ENCODE results near the gene CCNL2. TPM values are rescaled to one million over a fixed set of nuclear protein-coding genes. Genes with fewer than 3 reads are reported as not detected.

Gene CCNL2
- total and polyA plus RNA-seq, 2 of the 13 experiments (the other 11 are each of a cell fraction or from before 2014, with no cell fraction given), result 105 to 340 TPM

DNA sequence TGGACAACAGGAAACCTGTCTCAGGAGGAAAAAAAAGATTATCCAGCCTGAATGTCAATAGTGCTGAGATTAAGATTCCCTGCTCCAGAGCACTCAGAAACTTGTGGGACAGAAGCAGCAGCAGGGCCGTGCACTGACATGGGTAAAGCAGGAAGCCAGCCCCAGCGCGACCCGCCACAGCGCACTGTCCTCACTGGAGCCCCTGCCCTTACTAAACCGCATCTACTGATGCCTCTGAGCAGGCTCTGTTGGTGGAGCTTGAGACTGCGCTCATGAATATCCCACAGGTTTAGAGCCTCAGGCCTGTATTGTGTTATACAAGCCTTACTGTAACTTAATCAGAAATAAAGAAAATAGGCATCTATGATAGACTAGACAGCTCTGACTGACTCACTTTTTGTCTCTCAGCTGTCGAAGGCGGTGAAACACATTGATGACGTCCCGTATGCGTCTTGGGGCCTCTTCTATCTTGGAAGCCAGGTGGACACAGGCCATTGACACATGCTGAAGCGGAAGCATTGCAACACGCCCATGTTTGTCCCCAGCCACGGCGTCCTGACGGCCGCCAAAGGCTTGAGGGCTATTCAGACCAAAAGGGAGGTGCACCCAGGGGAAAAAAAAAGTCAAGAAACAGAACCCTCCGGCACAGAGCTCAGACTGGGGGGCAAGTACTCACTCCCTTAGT is 1.2 kb downstream of the CCNL2 start:
- ATAC-seq (no peak), DNase-seq (ENCODE audit: low spot score) (peak; percentile 39), FAIRE-seq (no peak)
- Histone ChIP-seq H3K4me3 (replicated peaks in 1 of 3; ENCODE audit: insufficient read depth in 1 of 3, low read depth in 2 of 3, low read length in 3 of 3) (peak overlapping the region; percentile 75 to 95 (median 93)), H3K9ac (ENCODE audit: insufficient read depth, low read depth, low read length) (peak overlapping the region; percentile 98), H2AFZ (ENCODE audit: low read length) (no peak overlapping the region), H3K4me1 (ENCODE audit: insufficient read depth, low read length) (peaks cover 45% of the 10 kb centered on the region), H3K27ac (ENCODE audit: extremely low read length, insufficient read depth, low read length) (peak overlapping the region; percentile 82), H3K36me3 (replicated peaks in 1 of 2; ENCODE audit: control insufficient read depth in 1 of 2, insufficient read depth in 2 of 2, low read length in 2 of 2) (peaks cover 20 to 55% of the 10 kb centered on the region in 2 experiments), H3K9me3 (ENCODE audit: low read length) (no peaks in the 10 kb centered on the region), H3K79me2 (ENCODE audit: insufficient read depth, low read length) (peaks cover 51% of the 10 kb centered on the region), H4K20me1 (ENCODE audit: insufficient read depth, low read length) (peaks cover 17% of the 10 kb centered on the region), H3K27me3 (ENCODE audit: control insufficient read depth in 1 of 2, insufficient read depth in 2 of 2, low read length in 2 of 2) (no peaks in the 10 kb centered on the region), H3K4me2 (ENCODE audit: low read depth, low read length) (peak overlapping the region; percentile 85)
- 37% methylated on average over 18 of the region's 19 CpGs for WGBS (ENCODE audit: low lambda C conversion rate)
- ChIA-PET POLR2A (interaction anchor here (1.1 to 12.4 kb wide), 6 partner anchors 10 to 107 kb away, joined by 3 to 355 read pairs (median 21); partner anchors contain the start of genes AURKAIP1, MRPL20, MXRA8 and VWA1), CTCF (ENCODE audit: low intra/inter-chr PET ratio, low total read pairs) (no interaction called here)
- in situ Hi-C loops (cut with HindIII; ENCODE audit: extremely low pct_ligation_motif_present, low pct_unique_long_range_greater_than_20kb) (no loop called here), intact Hi-C loops (cut with micrococcal nuclease; ENCODE audit: unreplicated experiment) (loop anchor here (2.0 kb wide), 1 partner anchor 21 kb away; no protein-coding TSS in a partner anchor)
- BruUV-seq (replicated peaks), result TSS peak; percentile 60
- TF ChIP-seq MAZ (IDR thresholded peaks at IDR 0.05; ENCODE audit: borderline replicate concordance, low read depth, low read length) (no peak), MAZ (CRISPR knock-in tag; IDR thresholded peaks at IDR 0.05; ENCODE audit: low read depth) (no peak), ETV6 (CRISPR knock-in tag; conservative IDR thresholded peaks at IDR 0.05) (no peak), ZKSCAN5 (CRISPR knock-in tag; IDR thresholded peaks at IDR 0.05) (no peak), RBAK (CRISPR knock-in tag; IDR thresholded peaks at IDR 0.05) (no peak), ZNF17 (CRISPR knock-in tag; IDR thresholded peaks at IDR 0.05) (no peak), ISL2 (CRISPR knock-in tag; IDR thresholded peaks at IDR 0.05) (0 out of 2 replicates have a peak, but pooled peaks have one; percentile 18), RFXAP (CRISPR knock-in tag; IDR thresholded peaks at IDR 0.05; ENCODE audit: borderline replicate concordance) (no peak; the same call in 1 of the 2 replicates), TAF1 (CRISPR knock-in tag; IDR thresholded peaks at IDR 0.05) (no peak), TARDBP (CRISPR knock-in tag; IDR thresholded peaks at IDR 0.05) (no peak), ZNF251 (CRISPR knock-in tag; IDR thresholded peaks at IDR 0.05) (no peak), MBNL3 (CRISPR knock-in tag; conservative IDR thresholded peaks at IDR 0.05) (no peak)
- TF ChIP-seq, protein P1, sequence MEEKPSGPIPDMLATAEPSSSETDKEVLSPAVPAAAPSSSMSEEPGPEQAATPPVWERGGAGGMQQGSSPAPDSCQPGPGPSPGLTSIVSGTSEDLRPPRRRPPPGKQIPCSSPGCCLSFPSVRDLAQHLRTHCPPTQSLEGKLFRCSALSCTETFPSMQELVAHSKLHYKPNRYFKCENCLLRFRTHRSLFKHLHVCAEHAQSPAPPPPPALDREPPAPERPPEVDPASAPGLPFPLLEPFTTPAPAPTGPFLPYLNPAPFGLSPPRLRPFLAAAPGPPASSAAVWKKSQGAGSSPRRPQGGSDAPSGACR (CRISPR knock-in tag; IDR thresholded peaks at IDR 0.05), result peak; percentile 42; the same call in 1 of the 2 replicates
- TF ChIP-seq, protein P2, sequence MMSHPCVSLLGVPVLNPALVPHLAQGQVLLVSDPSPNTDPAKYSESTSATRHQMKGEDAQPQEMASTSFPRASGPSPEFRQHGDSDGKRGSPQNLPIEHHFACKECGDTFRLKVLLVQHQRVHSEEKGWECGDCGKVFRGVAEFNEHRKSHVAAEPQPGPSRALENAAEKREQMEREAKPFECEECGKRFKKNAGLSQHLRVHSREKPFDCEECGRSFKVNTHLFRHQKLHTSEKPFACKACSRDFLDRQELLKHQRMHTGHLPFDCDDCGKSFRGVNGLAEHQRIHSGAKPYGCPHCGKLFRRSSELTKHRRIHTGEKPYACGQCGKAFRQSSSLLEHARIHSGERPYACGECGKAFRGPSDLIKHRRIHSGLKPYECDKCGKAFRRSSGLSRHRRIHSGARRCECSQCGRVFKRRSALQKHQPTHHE (CRISPR knock-in tag; IDR thresholded peaks at IDR 0.05; ENCODE audit: borderline replicate concordance), result no peak
- TF ChIP-seq, protein P3, sequence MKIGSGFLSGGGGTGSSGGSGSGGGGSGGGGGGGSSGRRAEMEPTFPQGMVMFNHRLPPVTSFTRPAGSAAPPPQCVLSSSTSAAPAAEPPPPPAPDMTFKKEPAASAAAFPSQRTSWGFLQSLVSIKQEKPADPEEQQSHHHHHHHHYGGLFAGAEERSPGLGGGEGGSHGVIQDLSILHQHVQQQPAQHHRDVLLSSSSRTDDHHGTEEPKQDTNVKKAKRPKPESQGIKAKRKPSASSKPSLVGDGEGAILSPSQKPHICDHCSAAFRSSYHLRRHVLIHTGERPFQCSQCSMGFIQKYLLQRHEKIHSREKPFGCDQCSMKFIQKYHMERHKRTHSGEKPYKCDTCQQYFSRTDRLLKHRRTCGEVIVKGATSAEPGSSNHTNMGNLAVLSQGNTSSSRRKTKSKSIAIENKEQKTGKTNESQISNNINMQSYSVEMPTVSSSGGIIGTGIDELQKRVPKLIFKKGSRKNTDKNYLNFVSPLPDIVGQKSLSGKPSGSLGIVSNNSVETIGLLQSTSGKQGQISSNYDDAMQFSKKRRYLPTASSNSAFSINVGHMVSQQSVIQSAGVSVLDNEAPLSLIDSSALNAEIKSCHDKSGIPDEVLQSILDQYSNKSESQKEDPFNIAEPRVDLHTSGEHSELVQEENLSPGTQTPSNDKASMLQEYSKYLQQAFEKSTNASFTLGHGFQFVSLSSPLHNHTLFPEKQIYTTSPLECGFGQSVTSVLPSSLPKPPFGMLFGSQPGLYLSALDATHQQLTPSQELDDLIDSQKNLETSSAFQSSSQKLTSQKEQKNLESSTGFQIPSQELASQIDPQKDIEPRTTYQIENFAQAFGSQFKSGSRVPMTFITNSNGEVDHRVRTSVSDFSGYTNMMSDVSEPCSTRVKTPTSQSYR (CRISPR knock-in tag; IDR thresholded peaks at IDR 0.05; ENCODE audit: borderline replicate concordance), result no peak
- TF ChIP-seq, protein P4, sequence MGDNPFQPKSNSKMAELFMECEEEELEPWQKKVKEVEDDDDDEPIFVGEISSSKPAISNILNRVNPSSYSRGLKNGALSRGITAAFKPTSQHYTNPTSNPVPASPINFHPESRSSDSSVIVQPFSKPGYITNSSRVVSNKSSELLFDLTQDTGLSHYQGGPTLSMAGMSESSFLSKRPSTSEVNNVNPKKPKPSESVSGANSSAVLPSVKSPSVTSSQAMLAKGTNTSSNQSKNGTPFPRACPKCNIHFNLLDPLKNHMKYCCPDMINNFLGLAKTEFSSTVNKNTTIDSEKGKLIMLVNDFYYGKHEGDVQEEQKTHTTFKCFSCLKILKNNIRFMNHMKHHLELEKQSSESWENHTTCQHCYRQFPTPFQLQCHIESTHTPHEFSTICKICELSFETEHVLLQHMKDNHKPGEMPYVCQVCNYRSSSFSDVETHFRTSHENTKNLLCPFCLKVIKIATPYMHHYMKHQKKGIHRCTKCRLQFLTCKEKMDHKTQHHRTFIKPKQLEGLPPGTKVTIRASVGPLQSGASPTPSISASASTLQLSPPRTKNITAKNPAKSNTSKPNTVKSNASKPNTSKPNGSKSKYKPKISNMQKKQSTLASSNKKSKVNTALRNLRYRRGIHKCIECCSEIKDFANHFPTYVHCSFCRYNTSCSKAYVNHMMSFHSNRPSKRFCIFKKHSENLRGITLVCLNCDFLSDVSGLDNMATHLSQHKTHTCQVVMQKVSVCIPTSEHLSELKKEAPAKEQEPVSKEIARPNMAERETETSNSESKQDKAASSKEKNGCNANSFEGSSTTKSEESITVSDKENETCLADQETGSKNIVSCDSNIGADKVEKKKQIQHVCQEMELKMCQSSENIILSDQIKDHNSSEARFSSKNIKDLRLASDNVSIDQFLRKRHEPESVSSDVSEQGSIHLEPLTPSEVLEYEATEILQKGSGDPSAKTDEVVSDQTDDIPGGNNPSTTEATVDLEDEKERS (CRISPR knock-in tag; IDR thresholded peaks at IDR 0.05), result peak; percentile 58; the same call in 1 of the 2 replicates
